ENCODE results near the gene PERP.

Gene PERP

GRCh38 chr6:138113588-138114210 lies 6.5 kb upstream of the PERP start:
- Histone ChIP-seq H3K36me3 (ENCODE audit: control insufficient read depth, low read length) (no peaks in the 10 kb centered on the region), H4K20me1 (ENCODE audit: control insufficient read depth, insufficient read depth, low read depth, low read length) (no peaks in the 10 kb centered on the region), H3K27me3 (ENCODE audit: control insufficient read depth, low read length) (peaks cover 4% of the 10 kb centered on the region), H3K4me3 (ENCODE audit: low read length) (no peak overlapping the region), H3K27ac (ENCODE audit: low read depth, low read length) (no peak overlapping the region), H3K9me3 (ENCODE audit: control insufficient read depth, insufficient read depth, low read length) (no peaks in the 10 kb centered on the region), H3K9me2 (replicated peaks; ENCODE audit: control insufficient read depth, low read length) (no peaks in the 10 kb centered on the region), H3F3A (ENCODE audit: control insufficient read depth, insufficient read depth) (no peaks in the 10 kb centered on the region), H3K4me1 (ENCODE audit: control insufficient read depth, low read length) (peaks cover 14% of the 10 kb centered on the region), H3K79me2 (ENCODE audit: control insufficient read depth, low read length) (no peaks in the 10 kb centered on the region), H3K4me2 (ENCODE audit: low read length) (no peak overlapping the region)
- TF ChIP-seq, protein P1, sequence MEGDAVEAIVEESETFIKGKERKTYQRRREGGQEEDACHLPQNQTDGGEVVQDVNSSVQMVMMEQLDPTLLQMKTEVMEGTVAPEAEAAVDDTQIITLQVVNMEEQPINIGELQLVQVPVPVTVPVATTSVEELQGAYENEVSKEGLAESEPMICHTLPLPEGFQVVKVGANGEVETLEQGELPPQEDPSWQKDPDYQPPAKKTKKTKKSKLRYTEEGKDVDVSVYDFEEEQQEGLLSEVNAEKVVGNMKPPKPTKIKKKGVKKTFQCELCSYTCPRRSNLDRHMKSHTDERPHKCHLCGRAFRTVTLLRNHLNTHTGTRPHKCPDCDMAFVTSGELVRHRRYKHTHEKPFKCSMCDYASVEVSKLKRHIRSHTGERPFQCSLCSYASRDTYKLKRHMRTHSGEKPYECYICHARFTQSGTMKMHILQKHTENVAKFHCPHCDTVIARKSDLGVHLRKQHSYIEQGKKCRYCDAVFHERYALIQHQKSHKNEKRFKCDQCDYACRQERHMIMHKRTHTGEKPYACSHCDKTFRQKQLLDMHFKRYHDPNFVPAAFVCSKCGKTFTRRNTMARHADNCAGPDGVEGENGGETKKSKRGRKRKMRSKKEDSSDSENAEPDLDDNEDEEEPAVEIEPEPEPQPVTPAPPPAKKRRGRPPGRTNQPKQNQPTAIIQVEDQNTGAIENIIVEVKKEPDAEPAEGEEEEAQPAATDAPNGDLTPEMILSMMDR (IDR thresholded peaks at IDR 0.05; ENCODE audit: low read depth, low read length, poor library complexity, severe bottlenecking) = no peak
- TF ChIP-seq EZH2phosphoT487 (IDR thresholded peaks at IDR 0.05; ENCODE audit: borderline replicate concordance, low read length) = no peak

DNA sequence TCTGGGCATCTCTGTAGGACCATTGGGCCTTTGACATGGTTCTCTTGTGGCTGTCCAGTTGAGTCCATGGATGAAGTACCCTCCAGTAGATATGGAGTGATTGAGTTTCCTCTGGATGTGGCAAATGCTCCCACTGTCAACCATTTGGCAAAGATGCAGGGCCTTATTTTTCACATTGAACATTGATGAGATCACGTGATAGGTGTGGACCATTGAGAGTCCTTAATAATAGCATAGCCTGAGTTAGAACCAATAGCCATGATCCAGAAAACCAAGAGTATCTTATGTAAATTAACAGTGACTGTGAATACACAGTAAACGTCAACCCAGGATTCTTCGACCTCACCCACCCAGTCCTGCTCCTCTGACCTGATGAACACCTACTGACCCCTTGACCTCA lies 3.0 kb upstream of the PERP start:
- H3K4me3 ChIP-seq (ENCODE audit: low read length) = no peak overlapping the region
- H3K36me3 ChIP-seq (ENCODE audit: control insufficient read depth, low read length) = no peaks in the 10 kb centered on the region
- peaks cover 37% of the 10 kb centered on the region for H3K27me3 ChIP-seq (ENCODE audit: control insufficient read depth, low read length)
- TF ChIP-seq, protein P1 (IDR thresholded peaks at IDR 0.05; ENCODE audit: low read depth, low read length, poor library complexity, severe bottlenecking) = no peak
- no peak for TF ChIP-seq EZH2phosphoT487 (IDR thresholded peaks at IDR 0.05; ENCODE audit: borderline replicate concordance, low read length)
- no peak overlapping the region for H3K27ac ChIP-seq (ENCODE audit: low read depth, low read length)
- H3K9me2 ChIP-seq (replicated peaks; ENCODE audit: control insufficient read depth, low read length) = no peaks in the 10 kb centered on the region
- H3K79me2 ChIP-seq (ENCODE audit: control insufficient read depth, low read length) = no peaks in the 10 kb centered on the region
- no peaks in the 10 kb centered on the region for H4K20me1 ChIP-seq (ENCODE audit: control insufficient read depth, insufficient read depth, low read depth, low read length)
- no peaks in the 10 kb centered on the region for H3F3A ChIP-seq (ENCODE audit: control insufficient read depth, insufficient read depth)
- no peak overlapping the region for H3K4me2 ChIP-seq (ENCODE audit: low read length)
- H3K9me3 ChIP-seq (ENCODE audit: control insufficient read depth, insufficient read depth, low read length) = no peaks in the 10 kb centered on the region
- peaks cover 13% of the 10 kb centered on the region for H3K4me1 ChIP-seq (ENCODE audit: control insufficient read depth, low read length)

DNA sequence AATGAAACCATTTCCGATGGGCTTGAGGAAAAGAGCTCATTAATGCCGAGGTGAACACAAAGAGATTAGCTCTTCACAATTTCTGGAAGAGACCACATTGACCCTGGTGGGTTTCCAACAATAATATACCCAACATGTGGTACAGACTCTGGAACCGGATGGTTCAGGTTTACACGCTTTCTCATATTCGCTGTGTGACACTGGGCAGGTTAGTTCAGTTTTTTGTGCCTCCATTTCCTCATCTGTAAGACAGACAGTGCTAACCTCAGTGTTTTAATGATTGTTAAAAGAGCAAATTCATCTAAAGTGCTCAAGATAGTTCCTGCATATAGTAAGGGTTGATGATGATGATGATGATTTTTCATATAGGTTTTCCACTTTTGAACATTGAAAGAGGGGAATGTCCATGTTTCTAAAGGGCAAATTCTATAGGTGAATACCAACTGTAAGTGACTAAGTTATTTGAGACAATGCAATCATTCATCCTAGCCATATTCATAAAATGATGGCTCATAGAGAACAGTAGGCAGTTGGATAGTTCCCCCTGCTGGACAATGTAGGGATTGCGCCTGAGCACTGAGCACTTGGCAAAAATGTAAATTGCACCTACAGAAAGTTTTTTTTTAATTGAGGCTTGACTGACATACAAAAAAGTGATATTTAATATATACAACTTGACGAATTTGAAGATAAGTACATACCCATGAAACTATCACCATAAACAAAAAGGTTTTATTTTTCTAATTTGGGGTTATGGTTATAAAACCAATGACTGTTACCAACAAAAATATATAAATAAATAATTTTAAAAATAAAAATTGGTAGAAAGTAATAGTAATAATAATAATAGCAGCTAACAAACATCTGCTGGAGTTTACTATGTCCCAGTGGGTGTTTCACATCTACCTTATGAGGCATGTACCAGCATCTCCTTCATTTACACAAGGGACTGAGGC lies 2.1 kb upstream of the PERP start:
- no peak overlapping the region for H3K4me2 ChIP-seq (ENCODE audit: low read length)
- no peaks in the 10 kb centered on the region for H3K79me2 ChIP-seq (ENCODE audit: control insufficient read depth, low read length)
- no peak overlapping the region for H3K27ac ChIP-seq (ENCODE audit: low read depth, low read length)
- H3K9me2 ChIP-seq (replicated peaks; ENCODE audit: control insufficient read depth, low read length) = no peaks in the 10 kb centered on the region
- H3K4me1 ChIP-seq (ENCODE audit: control insufficient read depth, low read length) = peaks cover 5% of the 10 kb centered on the region
- no peak overlapping the region for H3K4me3 ChIP-seq (ENCODE audit: low read length)
- H3F3A ChIP-seq (ENCODE audit: control insufficient read depth, insufficient read depth) = no peaks in the 10 kb centered on the region
- H4K20me1 ChIP-seq (ENCODE audit: control insufficient read depth, insufficient read depth, low read depth, low read length) = no peaks in the 10 kb centered on the region
- H3K27me3 ChIP-seq (ENCODE audit: control insufficient read depth, low read length) = peaks cover 46% of the 10 kb centered on the region
- no peaks in the 10 kb centered on the region for H3K9me3 ChIP-seq (ENCODE audit: control insufficient read depth, insufficient read depth, low read length)
- no peak for TF ChIP-seq EZH2phosphoT487 (IDR thresholded peaks at IDR 0.05; ENCODE audit: borderline replicate concordance, low read length)
- TF ChIP-seq, protein P1 (IDR thresholded peaks at IDR 0.05; ENCODE audit: low read depth, low read length, poor library complexity, severe bottlenecking) = peak; percentile 92
- H3K36me3 ChIP-seq (ENCODE audit: control insufficient read depth, low read length) = no peaks in the 10 kb centered on the region
